H9 (cell line): ENCODE results near the gene NMU. TPM values are rescaled to one million over a fixed set of nuclear protein-coding genes. Genes with fewer than 3 reads are reported as not detected.

ENCODE experiments used
- DNase-seq: peaks from one replicate; pipeline ENCODE4 v3.0.0-alpha.2; 2017
- H2AFZ ChIP-seq: one replicate; pipeline ENCODE4 v1.6.1; 2013; ENCODE audit warnings: mild to moderate bottlenecking, low read length, control low read depth, moderate library complexity
- H2AK5ac ChIP-seq: 2 replicates; pipeline ENCODE4 v1.6.1; 2013; ENCODE audit warnings: low read length, control low read depth, mixed read lengths; ENCODE audit not compliant: insufficient read length
- H2BK120ac ChIP-seq: one replicate; pipeline ENCODE4 v1.6.1; 2013; ENCODE audit warnings: low read depth, mild to moderate bottlenecking, low read length, control low read depth, inconsistent platforms; ENCODE audit not compliant: poor library complexity, severe bottlenecking
- H2BK12ac ChIP-seq: 2 replicates; pipeline ENCODE4 v1.6.1; 2013; ENCODE audit warnings: low read length, control low read depth, mixed read lengths, low read depth; ENCODE audit not compliant: insufficient read length
- H2BK15ac ChIP-seq: 2 replicates; pipeline ENCODE4 v1.6.1; 2013; ENCODE audit warnings: low read depth, low read length, control low read depth
- H2BK20ac ChIP-seq: one replicate; pipeline ENCODE4 v1.6.1; 2013; ENCODE audit warnings: low read depth, mild to moderate bottlenecking, low read length, control low read depth, inconsistent platforms; ENCODE audit not compliant: poor library complexity, severe bottlenecking
- H2BK5ac ChIP-seq: 2 replicates; pipeline ENCODE4 v1.6.1; 2013; ENCODE audit warnings: low read length, control low read depth, mixed read lengths; ENCODE audit not compliant: insufficient read length
- H3K14ac ChIP-seq: 2 replicates; pipeline ENCODE4 v1.6.1; 2013; ENCODE audit warnings: low read length, control low read depth; ENCODE audit not compliant: insufficient read depth
- H3K18ac ChIP-seq: 2 replicates; pipeline ENCODE4 v1.6.1; 2013; ENCODE audit warnings: low read depth, mild to moderate bottlenecking, mixed read lengths, low read length, control low read depth; ENCODE audit not compliant: insufficient read length
- H3K23ac ChIP-seq: 2 replicates; pipeline ENCODE4 v1.6.1; 2013; ENCODE audit warnings: low read length, control low read depth, mixed read lengths, low read depth; ENCODE audit not compliant: insufficient read length
- H3K23me2 ChIP-seq: 2 replicates; pipeline ENCODE4 v1.6.1; 2013; ENCODE audit warnings: low read depth, mild to moderate bottlenecking, mixed read lengths, low read length, control low read depth; ENCODE audit not compliant: insufficient read length, poor library complexity, severe bottlenecking
- H3K27ac ChIP-seq: 2 replicates; pipeline ENCODE4 v1.5.1; 2013; ENCODE audit warnings: low read length, control low read depth, mixed read lengths, low read depth; ENCODE audit not compliant: insufficient read length
- H3K27me3 ChIP-seq: 2 replicates; pipeline ENCODE4 v1.6.1; 2013; ENCODE audit warnings: low read length, control low read depth, inconsistent platforms; ENCODE audit not compliant: insufficient read depth
- H3K4ac ChIP-seq: 2 replicates; pipeline ENCODE4 v1.6.1; 2013; ENCODE audit warnings: low read depth, mild to moderate bottlenecking, control low read depth, inconsistent platforms, low read length, moderate library complexity
- H3K4me1 ChIP-seq: 2 replicates; pipeline ENCODE4 v1.6.1; 2013; ENCODE audit warnings: low read length, control low read depth, inconsistent platforms; ENCODE audit not compliant: insufficient read depth
- H3K4me2 ChIP-seq: 2 replicates; pipeline ENCODE4 v1.6.1; 2013; ENCODE audit warnings: low read length, control low read depth, mixed read lengths; ENCODE audit not compliant: insufficient read length, insufficient read depth
- H3K56ac ChIP-seq: 2 replicates; pipeline ENCODE4 v1.6.1; 2013; ENCODE audit warnings: low read depth, mild to moderate bottlenecking, mixed read lengths, low read length, control low read depth; ENCODE audit not compliant: insufficient read length
- H3K79me1 ChIP-seq: 2 replicates; pipeline ENCODE4 v1.6.1; 2013; ENCODE audit warnings: low read depth, mild to moderate bottlenecking, moderate library complexity, low read length, control low read depth, inconsistent platforms; ENCODE audit not compliant: insufficient read depth, poor library complexity, severe bottlenecking
- H3K79me2 ChIP-seq: 2 replicates; pipeline ENCODE4 v1.6.1; 2013; ENCODE audit warnings: low read length, control low read depth, inconsistent platforms; ENCODE audit not compliant: insufficient read depth
- H3K9ac ChIP-seq: 2 replicates; pipeline ENCODE4 v1.6.1; 2013; ENCODE audit warnings: low read length, control low read depth, mixed read lengths; ENCODE audit not compliant: insufficient read length; ENCODE audit errors: extremely low read depth
- H3K9me3 ChIP-seq: one replicate; pipeline ENCODE4 v1.6.1; 2013; ENCODE audit warnings: low read depth, low read length, inconsistent platforms; ENCODE audit not compliant: control insufficient read depth
- H3T11ph ChIP-seq: one replicate; pipeline ENCODE4 v1.6.1; 2013; ENCODE audit warnings: mild to moderate bottlenecking, low read length, control low read depth, inconsistent platforms
- H4K20me1 ChIP-seq: one replicate; pipeline ENCODE4 v1.6.1; 2013; ENCODE audit not compliant: control insufficient read depth, insufficient read length, insufficient read depth
- H4K5ac ChIP-seq: 2 replicates; pipeline ENCODE4 v1.6.1; 2013; ENCODE audit warnings: low read depth, mild to moderate bottlenecking, mixed read lengths, low read length, control low read depth; ENCODE audit not compliant: insufficient read length
- H4K8ac ChIP-seq: replicated peaks from 2 replicates; pipeline ENCODE4 v1.6.1; 2013; ENCODE audit warnings: low read length, control low read depth, mixed read lengths, low read depth; ENCODE audit not compliant: insufficient read length
- H4K91ac ChIP-seq: 2 replicates; pipeline ENCODE4 v1.6.1; 2013; ENCODE audit warnings: low read depth, mild to moderate bottlenecking, moderate library complexity, mixed read lengths, low read length, control low read depth; ENCODE audit not compliant: insufficient read length
- H3K27ac Mint-ChIP-seq, 3 experiments: 2 replicates in 2 of 3; 3 replicates in 1 of 3; pipeline ENCODE4 v1.8.0; 2020 to 2021; ENCODE audit warnings: mixed read lengths in 3 of 3, mild to moderate bottlenecking in 1 of 3, moderate library complexity in 1 of 3
- H3K27me3 Mint-ChIP-seq: 2 replicates; pipeline ENCODE4 v1.8.0; 2021; ENCODE audit warnings: low read depth, mild to moderate bottlenecking, moderate library complexity, mixed read lengths
- H3K36me3 Mint-ChIP-seq, 3 experiments: 2 replicates in 2 of 3; 3 replicates in 1 of 3; pipeline ENCODE4 v1.8.0; 2020 to 2021; ENCODE audit warnings: low read depth in 3 of 3, mixed read lengths in 3 of 3; ENCODE audit not compliant: insufficient read depth in 1 of 3
- H3K4me1 Mint-ChIP-seq, 2 experiments: 2 replicates each; pipeline ENCODE4 v1.8.0; 2020; ENCODE audit warnings: mixed read lengths in 2 of 2
- H3K4me3 Mint-ChIP-seq, 2 experiments: 2 replicates in 1 of 2; 3 replicates in 1 of 2; pipeline ENCODE4 v1.8.0; 2020 to 2021; ENCODE audit warnings: mild to moderate bottlenecking in 2 of 2, mixed read lengths in 2 of 2, moderate library complexity in 1 of 2
- H3K9me3 Mint-ChIP-seq, 2 experiments: 2 replicates in 1 of 2; 3 replicates in 1 of 2; pipeline ENCODE4 v1.8.0; 2020; ENCODE audit warnings: mild to moderate bottlenecking in 2 of 2, mixed read lengths in 2 of 2, moderate library complexity in 1 of 2
- WGBS: extraction: QIAGEN DNeasy Blood & Tissue Kit; methylation state at CpG from one replicate; pipeline ENCODE4 v1.1.7; 2013; ENCODE audit warnings: missing lambda C conversion rate, low lambda C conversion rate, mixed read lengths; ENCODE audit not compliant: insufficient read length; ENCODE audit errors: extremely low coverage; 5-methylcytosine and 5-hydroxymethylcytosine counted together
- total RNA-seq: library from RNA; stranded (reverse); gene quantifications from 2 replicates; pipeline ENCODE4 v1.2.1, GENCODE V29; 2021
- TF ChIP-seq, protein P1 (sequence below): fragments of 200-600 bp; sonication (generic); conservative IDR thresholded peaks from 3 replicates; pipeline ENCODE4 v1.8.0; 2021; ENCODE audit warnings: antibody characterized with exemption, mild to moderate bottlenecking

NMU gene
- total RNA-seq, 1 experiment from 2014 or later: 12.9 TPM

DNA sequence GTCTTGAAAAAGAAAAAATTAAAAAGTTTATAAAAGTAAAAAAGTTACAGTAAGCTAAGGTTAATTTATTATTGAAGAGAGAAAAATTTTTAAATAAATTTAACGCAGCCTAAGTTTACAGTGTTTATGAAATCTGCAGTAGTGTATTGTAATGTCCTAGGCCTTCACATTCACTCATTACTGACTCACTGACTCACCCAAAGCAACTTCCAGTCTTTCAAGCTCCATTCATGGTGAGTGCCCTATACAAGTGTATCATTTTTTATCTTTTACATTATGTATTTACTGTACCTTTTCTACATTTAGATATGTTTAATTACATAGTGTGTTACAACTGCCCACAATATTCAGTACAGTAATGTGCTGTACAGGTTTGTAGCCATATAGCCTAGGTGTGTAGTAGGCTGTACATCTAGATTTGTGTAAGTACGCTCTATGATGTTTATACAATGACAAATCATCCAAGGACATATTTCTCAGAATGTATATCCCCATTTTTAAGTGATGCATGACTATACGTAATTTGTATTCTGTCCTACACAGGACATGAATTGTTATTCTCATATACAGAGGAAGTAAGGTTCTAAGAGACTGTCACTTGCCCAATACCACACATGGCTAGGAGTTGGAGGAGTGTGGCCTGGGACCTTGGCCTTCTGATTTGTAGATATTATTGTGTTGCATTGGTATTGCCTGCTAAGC is 24.6 kb downstream of the NMU start:
- H3K4me3 Mint-ChIP-seq: no peak overlapping the region
- peaks cover 0 to 6% (median 0%) of the 10 kb centered on the region in 3 experiments; a peak in 1 of 7 replicates for H3K36me3 Mint-ChIP-seq
- WGBS: no CpG with 5 or more reads among the region's 3 CpGs

More for the DNA sequence above, 24.6 kb downstream of the NMU start:
- H3K9me3 Mint-ChIP-seq: no peaks in the 10 kb centered on the region
- H3K27ac Mint-ChIP-seq: no peak overlapping the region
- no peaks in the 10 kb centered on the region for H3K9me3 ChIP-seq
- no peak overlapping the region for H3K4me2 ChIP-seq
- H3K27me3 Mint-ChIP-seq: no peaks in the 10 kb centered on the region
- no peak overlapping the region for H2AK5ac ChIP-seq
- H3K79me2 ChIP-seq: no peaks in the 10 kb centered on the region
- H3K4me1 Mint-ChIP-seq: peaks cover 9 to 12% of the 10 kb centered on the region in 2 experiments
- TF ChIP-seq, protein P1, sequence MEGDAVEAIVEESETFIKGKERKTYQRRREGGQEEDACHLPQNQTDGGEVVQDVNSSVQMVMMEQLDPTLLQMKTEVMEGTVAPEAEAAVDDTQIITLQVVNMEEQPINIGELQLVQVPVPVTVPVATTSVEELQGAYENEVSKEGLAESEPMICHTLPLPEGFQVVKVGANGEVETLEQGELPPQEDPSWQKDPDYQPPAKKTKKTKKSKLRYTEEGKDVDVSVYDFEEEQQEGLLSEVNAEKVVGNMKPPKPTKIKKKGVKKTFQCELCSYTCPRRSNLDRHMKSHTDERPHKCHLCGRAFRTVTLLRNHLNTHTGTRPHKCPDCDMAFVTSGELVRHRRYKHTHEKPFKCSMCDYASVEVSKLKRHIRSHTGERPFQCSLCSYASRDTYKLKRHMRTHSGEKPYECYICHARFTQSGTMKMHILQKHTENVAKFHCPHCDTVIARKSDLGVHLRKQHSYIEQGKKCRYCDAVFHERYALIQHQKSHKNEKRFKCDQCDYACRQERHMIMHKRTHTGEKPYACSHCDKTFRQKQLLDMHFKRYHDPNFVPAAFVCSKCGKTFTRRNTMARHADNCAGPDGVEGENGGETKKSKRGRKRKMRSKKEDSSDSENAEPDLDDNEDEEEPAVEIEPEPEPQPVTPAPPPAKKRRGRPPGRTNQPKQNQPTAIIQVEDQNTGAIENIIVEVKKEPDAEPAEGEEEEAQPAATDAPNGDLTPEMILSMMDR: no peak
- H3K4ac ChIP-seq: no peak overlapping the region
- no peak overlapping the region for H2AFZ ChIP-seq
- no peak overlapping the region for H4K91ac ChIP-seq
- no peak overlapping the region for H3K23ac ChIP-seq
- no peaks in the 10 kb centered on the region for H3K27me3 ChIP-seq
- H3K9ac ChIP-seq: no peak overlapping the region
- H2BK120ac ChIP-seq: no peak overlapping the region
- H2BK12ac ChIP-seq: no peak overlapping the region
- no peak overlapping the region for H4K8ac ChIP-seq
- no peaks in the 10 kb centered on the region for H3K23me2 ChIP-seq
- H4K5ac ChIP-seq: no peak overlapping the region
- no peak overlapping the region for H3T11ph ChIP-seq
- H2BK5ac ChIP-seq: no peak overlapping the region
- no peak for DNase-seq
- H3K4me1 ChIP-seq: no peaks in the 10 kb centered on the region
- no peak overlapping the region for H3K56ac ChIP-seq
- H3K79me1 ChIP-seq: no peaks in the 10 kb centered on the region
- H2BK20ac ChIP-seq: no peak overlapping the region
- no peak overlapping the region for H3K14ac ChIP-seq
- no peaks in the 10 kb centered on the region for H4K20me1 ChIP-seq
- no peak overlapping the region for H3K27ac ChIP-seq
- no peak overlapping the region for H2BK15ac ChIP-seq
- H3K18ac ChIP-seq: no peak overlapping the region
